Transverse colon (tissue), 4 donors: ENCODE measurements around the gene TRMT2A.

ENCODE experiments used
- POLR2AphosphoS5 ChIP-seq, 3 donors: sonication (generic); formaldehyde crosslinking; IDR thresholded peaks; one replicate each; pipeline ENCODE4 v1.6.1; 2016; ENCODE audit warnings: antibody characterized with exemption in 3 of 3
- TF ChIP-seq, protein P1 (sequence below), 5 experiments: fragments of 200-600 bp in 3 of 5; fragments of 450-650 bp in 2 of 5; sonication (generic) in 3 of 5; IDR thresholded peaks; 1 replicate in 2 of 5; 2 replicates in 3 of 5; pipeline ENCODE4 v1.5.1; 2016 to 2017; ENCODE audit warnings: antibody characterized with exemption in 5 of 5, inconsistent platforms in 3 of 5, mild to moderate bottlenecking in 2 of 5, moderate library complexity in 1 of 5

DNA sequence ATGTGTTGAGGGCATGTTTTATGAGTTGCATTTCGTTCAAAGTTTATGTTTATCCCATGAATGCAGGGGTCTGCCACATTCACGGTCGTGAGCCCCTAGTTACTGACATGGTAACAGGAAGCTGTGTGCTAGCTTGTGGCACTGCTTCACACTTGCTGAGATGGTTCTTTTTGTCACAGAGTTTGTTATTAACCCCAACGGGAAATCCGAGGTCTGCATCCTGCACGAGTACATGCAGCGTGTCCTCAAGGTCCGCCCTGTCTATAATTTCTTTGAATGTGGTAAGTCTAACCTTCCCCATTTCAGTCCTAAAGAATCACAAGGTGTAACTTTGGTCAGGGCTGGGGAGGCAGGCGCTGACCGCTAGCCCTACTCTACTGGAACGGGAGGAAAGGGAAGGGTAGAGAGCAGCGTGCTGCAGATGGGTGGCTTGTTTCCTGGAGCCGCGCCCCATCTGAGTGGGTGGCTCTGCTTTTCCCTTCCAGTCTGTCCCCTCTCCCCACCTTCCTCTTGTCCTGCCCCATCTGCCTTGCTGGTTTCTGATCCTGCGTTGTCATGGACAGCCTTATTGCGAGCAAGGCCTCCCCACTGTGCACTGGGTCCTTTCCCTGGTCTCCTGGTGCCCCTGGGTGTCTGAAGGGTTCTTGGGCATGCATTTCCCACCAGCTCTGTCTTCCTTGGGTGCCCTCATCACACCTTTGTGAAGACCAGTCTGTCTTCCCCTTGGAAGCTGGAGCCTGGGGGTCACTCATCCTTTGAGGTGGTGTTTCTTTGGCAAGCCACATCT is 25.1 kb downstream of the TRMT2A start:
- TF ChIP-seq, protein P1, sequence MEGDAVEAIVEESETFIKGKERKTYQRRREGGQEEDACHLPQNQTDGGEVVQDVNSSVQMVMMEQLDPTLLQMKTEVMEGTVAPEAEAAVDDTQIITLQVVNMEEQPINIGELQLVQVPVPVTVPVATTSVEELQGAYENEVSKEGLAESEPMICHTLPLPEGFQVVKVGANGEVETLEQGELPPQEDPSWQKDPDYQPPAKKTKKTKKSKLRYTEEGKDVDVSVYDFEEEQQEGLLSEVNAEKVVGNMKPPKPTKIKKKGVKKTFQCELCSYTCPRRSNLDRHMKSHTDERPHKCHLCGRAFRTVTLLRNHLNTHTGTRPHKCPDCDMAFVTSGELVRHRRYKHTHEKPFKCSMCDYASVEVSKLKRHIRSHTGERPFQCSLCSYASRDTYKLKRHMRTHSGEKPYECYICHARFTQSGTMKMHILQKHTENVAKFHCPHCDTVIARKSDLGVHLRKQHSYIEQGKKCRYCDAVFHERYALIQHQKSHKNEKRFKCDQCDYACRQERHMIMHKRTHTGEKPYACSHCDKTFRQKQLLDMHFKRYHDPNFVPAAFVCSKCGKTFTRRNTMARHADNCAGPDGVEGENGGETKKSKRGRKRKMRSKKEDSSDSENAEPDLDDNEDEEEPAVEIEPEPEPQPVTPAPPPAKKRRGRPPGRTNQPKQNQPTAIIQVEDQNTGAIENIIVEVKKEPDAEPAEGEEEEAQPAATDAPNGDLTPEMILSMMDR (IDR thresholded peaks at IDR 0.05) = no peak
- no peak for TF ChIP-seq POLR2AphosphoS5 (IDR thresholded peaks at IDR 0.05)
